ENCODE data around the gene COMTD1. TPM values are rescaled to one million over a fixed set of nuclear protein-coding genes. Genes with fewer than 3 reads are reported as not detected.
A peak's percentile ranks its signal among the peaks of the same experiment; 100 is the strongest.

Gene COMTD1
- total and polyA plus RNA-seq, 2 of the 13 experiments (the other 11 are each of a cell fraction or from before 2014, with no cell fraction given), result 11.8 to 18.4 TPM

- TF ChIP-seq HDAC1 (CRISPR knock-in tag; IDR thresholded peaks at IDR 0.05) (peak; percentile 60; the same call in 1 of the 2 replicates), FOSL2 (CRISPR knock-in tag; IDR thresholded peaks at IDR 0.05) (peak; percentile 47; the same call in 1 of the 2 replicates), ZNF180 (CRISPR knock-in tag; IDR thresholded peaks at IDR 0.05; ENCODE audit: borderline replicate concordance, low read depth) (no peak), DDIT3 (CRISPR knock-in tag; IDR thresholded peaks at IDR 0.05) (no peak), TFAP4 (IDR thresholded peaks at IDR 0.05; ENCODE audit: borderline replicate concordance, low read depth) (peak; percentile 22; the same call in 1 of the 2 replicates), ZNF138 (CRISPR knock-in tag; IDR thresholded peaks at IDR 0.05; ENCODE audit: low read depth) (no peak), ZNF687 (CRISPR knock-in tag; IDR thresholded peaks at IDR 0.05) (peak; percentile 67), ZNF281 (CRISPR knock-in tag; IDR thresholded peaks at IDR 0.05; ENCODE audit: borderline replicate concordance) (peak; percentile 40), ZNF326 (CRISPR knock-in tag; IDR thresholded peaks at IDR 0.05; ENCODE audit: borderline replicate concordance) (no peak), SALL1 (CRISPR knock-in tag; IDR thresholded peaks at IDR 0.05) (peak; percentile 35), GATAD2A (CRISPR knock-in tag; IDR thresholded peaks at IDR 0.05) (peak; percentile 38; the same call in 1 of the 2 replicates), NCOA2 (CRISPR knock-in tag; IDR thresholded peaks at IDR 0.05) (no peak)
Measured at GRCh38 chr10:75261813-75262705, 26.3 kb upstream of the COMTD1 start (continued).
